ENCODE results near the gene LRRC28.

LRRC28 gene

DNA sequence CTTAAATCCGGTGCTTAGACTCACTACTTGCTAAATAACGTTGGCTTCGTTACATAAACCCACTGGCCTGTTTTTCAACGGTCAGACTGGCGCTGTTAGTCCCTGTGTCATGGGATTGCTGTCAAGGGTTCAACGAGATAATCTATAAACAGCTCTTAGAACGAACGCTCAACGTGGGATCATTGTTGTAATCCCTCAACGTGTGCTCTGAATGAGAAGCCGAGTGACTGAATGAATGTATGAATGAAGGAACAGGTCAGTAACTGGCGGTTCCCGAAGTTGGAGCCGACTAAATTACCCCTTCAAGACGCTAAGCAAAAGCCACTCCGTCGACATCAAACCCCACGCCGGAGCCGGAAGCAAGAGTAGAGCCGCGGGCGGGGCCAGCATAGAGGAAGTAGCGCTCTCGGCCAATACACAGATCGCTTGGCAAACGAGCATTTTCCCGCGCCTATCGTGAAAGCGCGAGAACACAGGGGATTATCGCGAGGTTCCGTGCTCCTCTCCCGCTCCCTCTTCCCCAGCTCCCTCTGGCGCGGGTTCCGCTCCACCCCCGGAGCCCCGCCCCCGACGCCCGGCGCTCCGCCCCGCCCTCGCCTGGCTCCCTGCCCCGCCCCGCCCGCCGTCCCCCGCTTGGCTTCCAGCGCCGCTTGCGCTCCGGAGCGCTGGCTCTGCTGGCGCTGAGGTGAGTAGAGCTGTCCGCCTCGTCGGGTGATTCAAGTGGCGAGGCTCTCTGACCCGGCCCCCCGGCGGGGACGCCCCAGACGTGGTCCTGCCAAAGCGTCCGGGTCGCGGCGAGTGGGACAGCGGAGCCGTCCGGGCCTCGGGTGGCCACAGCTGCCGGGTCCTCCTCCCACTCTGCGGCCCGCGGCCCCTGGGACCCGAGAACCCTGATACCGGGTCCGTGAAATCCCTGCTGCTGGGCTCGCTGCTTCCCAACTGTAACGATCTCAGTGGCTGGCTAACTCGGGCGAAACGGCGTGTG lies at the start of gene LRRC28:
Gene LRRC28, plus strand, starts transcription at position 625 of the 985 bp plus-strand sequence. CDS start 4,477 bp downstream, outside the sequence.
- DNase-seq (ENCODE audit: low read depth in 1 of 2, low spot score in 1 of 2) = peak; percentile 84 to 99
- in situ Hi-C loops (cut with HindIII; ENCODE audit: low pct_unique_long_range_greater_than_20kb, low sequenced_read_pairs) = no loop called here
- no peak for TF ChIP-seq JUND (IDR thresholded peaks at IDR 0.05; ENCODE audit: low read depth)

DNA sequence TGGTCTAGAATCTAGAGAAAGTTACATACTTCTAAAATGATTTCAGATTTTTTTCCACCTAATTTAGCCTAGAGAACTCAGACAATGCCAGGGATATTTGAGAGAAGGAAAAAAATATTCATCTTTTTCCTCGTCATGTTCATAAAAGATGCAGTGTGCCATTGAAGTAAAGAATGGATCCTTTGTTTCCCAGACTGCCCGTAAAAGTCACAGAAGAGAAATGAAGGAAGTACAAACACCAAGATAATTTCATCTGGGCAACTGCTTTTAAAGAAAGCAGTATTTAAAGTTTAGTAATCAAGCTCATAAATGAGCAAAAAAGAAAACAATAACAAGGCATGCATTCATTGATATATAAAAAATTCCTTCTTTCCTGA lies 49.1 kb upstream of the LRRC28 start:
- no peak for TF ChIP-seq JUND (IDR thresholded peaks at IDR 0.05; ENCODE audit: low read depth)
- in situ Hi-C loops (cut with HindIII; ENCODE audit: low pct_unique_long_range_greater_than_20kb, low sequenced_read_pairs) = no loop called here
- no peak for DNase-seq (ENCODE audit: low read depth in 1 of 2, low spot score in 1 of 2)

DNA sequence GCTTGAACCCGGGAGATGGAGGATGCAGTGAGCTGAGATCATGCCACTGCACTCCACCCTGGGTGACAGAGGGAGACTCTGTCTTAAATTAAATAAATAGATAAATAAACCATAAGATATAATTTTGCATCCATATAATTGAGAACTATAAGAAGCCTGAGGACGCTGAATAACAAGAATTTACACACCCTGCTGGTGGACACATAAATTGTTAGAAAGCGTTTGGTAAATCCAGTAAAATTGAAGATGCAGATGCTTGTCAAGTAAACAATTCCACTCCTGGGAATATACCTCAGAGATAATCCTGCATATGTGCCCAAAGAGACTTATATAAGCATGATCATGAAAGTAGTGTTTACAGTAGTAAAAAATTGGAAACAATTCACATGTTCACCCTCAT lies 43.6 kb upstream of the LRRC28 start:
- in situ Hi-C loops (cut with HindIII; ENCODE audit: low pct_unique_long_range_greater_than_20kb, low sequenced_read_pairs) = no loop called here
- no peak for DNase-seq (ENCODE audit: low read depth in 1 of 2, low spot score in 1 of 2)
- no peak for TF ChIP-seq JUND (IDR thresholded peaks at IDR 0.05; ENCODE audit: low read depth)

DNA sequence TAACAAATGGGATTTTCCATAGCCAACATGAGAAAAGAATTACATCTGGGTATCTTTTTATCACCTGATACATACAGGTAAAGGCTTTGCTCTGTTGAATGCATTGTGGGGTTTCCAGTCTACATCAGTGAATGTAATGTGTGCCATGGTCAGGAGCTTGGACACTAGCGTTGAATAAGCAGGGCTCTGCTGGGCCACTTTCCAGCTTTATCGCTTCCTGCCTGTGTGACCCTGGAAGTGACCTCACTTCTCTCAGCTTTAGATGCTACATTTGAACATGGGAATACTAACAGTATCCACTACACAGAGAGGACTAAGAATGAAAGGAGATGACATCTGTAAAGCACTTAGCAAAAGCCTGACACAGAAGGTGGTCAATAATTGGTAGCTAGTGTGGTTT lies 42.0 kb upstream of the LRRC28 start:
- in situ Hi-C loops (cut with HindIII; ENCODE audit: low pct_unique_long_range_greater_than_20kb, low sequenced_read_pairs) = no loop called here
- DNase-seq (ENCODE audit: low read depth in 1 of 2, low spot score in 1 of 2) = no peak
- no peak for TF ChIP-seq JUND (IDR thresholded peaks at IDR 0.05; ENCODE audit: low read depth)

DNA sequence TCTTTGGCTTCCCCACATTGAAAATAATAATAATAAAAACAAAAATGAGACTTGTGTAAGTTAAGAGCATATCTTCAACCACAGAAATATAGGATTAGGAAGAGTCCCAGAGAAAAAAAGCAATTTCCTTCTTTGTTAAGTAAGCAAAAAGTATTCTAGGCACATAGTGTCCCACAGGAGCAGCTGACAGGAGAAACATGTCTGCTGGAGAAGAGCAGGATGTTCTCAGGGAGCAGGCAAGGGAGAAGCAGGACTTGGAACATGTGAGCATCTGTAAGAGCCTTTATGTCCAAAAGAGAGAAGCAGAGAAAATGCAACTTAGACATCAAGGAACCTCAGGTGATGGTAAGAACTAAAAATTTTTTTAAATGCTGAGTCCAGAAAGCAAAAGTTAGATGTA lies 40.9 kb upstream of the LRRC28 start:
- no peak for TF ChIP-seq JUND (IDR thresholded peaks at IDR 0.05; ENCODE audit: low read depth)
- DNase-seq (ENCODE audit: low read depth in 1 of 2, low spot score in 1 of 2) = no peak
- in situ Hi-C loops (cut with HindIII; ENCODE audit: low pct_unique_long_range_greater_than_20kb, low sequenced_read_pairs) = no loop called here

DNA sequence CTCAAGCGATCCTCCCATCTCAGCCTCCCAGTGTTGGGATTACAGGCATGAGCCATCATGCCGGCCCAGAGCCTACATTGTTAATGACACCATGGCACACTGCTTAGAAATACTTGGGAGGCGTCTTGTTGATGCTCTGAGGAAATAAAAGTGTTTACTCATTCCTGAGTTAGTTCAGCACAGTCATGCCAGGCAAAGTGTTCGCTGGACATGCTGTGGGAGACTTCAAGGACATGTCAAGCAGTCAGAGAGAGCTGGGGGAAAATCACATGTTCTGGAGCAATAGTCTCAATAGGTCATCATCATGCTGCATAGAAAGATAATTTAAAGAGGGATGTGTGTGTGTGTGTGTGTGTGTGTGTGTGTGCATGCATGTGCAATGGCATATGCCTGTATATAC lies 39.4 kb upstream of the LRRC28 start:
- no peak for DNase-seq (ENCODE audit: low read depth in 1 of 2, low spot score in 1 of 2)
- in situ Hi-C loops (cut with HindIII; ENCODE audit: low pct_unique_long_range_greater_than_20kb, low sequenced_read_pairs) = no loop called here
- TF ChIP-seq JUND (IDR thresholded peaks at IDR 0.05; ENCODE audit: low read depth) = no peak

DNA sequence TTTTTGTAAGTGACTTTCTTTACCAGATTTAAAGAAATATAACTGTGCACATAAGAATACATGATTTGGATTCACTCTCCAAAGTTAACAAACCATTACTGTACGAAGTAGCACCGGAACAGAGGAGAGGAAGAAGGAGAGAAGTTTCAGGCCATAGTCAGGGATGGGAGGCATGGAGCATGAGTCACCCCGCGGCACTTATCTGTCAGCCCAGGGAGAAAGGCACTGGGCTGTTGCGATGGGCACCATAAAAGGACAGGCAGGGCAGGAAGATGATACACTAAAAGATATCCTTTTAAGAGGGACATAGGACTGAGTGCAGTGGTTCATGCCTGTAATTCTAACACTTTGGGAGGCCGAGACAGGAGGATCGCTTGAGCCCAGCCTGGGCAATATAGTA lies 38.9 kb upstream of the LRRC28 start:
- in situ Hi-C loops (cut with HindIII; ENCODE audit: low pct_unique_long_range_greater_than_20kb, low sequenced_read_pairs) = no loop called here
- TF ChIP-seq JUND (IDR thresholded peaks at IDR 0.05; ENCODE audit: low read depth) = no peak
- no peak for DNase-seq (ENCODE audit: low read depth in 1 of 2, low spot score in 1 of 2)

DNA sequence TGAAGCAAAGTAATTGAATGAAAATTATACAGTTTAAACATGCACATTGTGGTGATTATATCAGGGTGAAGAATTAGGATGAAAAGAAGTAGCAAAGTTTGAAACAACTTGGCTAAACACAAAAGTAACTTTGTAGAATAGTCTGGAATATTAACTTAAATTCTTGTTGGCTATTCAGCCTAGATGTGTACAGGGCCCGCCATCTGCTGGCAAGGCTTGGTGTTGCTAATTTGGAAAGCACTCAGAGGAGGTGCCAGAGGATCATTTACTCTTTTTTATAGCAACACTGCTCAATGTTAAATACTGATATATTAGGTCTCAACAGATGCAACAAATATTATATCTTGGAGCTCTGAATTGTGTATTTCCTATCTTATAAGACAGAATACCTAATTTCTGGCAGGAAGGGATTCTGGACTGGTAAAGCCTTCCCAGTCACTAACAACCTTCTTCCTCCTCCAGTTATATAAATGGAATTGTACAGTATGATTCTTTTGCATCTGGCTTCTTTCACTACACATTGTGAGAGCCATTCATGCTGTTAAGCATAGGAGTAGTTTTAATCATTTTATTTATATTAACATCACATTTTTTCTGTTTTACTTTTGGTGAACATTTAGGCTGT lies 38.0 kb upstream of the LRRC28 start:
- peak; percentile 13 to 69 for DNase-seq (ENCODE audit: low read depth in 1 of 2, low spot score in 1 of 2)
- in situ Hi-C loops (cut with HindIII; ENCODE audit: low pct_unique_long_range_greater_than_20kb, low sequenced_read_pairs) = no loop called here
- no peak for TF ChIP-seq JUND (IDR thresholded peaks at IDR 0.05; ENCODE audit: low read depth)

DNA sequence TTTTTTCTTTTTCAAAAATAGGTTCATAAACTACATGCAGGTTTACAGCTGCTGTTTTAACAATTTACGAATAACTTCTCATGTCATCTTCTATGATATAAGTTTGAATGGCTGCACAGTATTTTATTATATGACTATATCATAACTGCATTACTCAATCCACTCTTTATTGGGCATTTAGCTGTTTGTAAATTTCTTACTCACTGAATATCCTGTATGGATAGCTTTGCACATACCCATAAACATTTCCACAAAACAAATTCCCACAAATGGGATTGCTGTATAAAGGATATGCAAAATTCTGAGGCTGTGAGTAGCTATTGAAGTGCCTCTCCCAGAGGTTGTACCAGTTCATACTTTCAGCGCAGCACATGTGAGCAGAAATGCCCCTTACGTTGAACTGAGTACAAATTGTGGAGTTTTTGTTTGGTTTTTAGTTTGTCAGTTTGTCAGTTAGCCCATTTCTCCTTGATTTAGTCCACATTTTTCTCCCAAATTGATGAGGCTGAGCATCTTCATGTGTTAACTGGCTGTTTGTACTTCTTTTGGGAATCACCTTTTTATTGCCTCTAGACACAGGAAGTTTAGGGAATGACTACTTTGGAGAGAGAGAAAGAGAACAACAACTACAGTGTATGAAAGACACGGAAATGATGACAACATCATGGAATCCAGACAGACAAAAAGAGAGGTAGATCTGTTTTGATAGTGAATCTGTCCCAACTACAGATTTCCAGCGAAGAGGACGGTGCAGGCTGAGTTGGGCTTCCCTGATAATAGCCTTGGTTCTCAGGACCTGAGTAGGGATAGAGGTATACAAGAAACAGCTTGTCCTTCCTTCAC lies 26.7 kb upstream of the LRRC28 start:
- DNase-seq (ENCODE audit: low read depth in 1 of 2, low spot score in 1 of 2) = no peak
- in situ Hi-C loops (cut with HindIII; ENCODE audit: low pct_unique_long_range_greater_than_20kb, low sequenced_read_pairs) = no loop called here
- TF ChIP-seq JUND (IDR thresholded peaks at IDR 0.05; ENCODE audit: low read depth) = no peak

DNA sequence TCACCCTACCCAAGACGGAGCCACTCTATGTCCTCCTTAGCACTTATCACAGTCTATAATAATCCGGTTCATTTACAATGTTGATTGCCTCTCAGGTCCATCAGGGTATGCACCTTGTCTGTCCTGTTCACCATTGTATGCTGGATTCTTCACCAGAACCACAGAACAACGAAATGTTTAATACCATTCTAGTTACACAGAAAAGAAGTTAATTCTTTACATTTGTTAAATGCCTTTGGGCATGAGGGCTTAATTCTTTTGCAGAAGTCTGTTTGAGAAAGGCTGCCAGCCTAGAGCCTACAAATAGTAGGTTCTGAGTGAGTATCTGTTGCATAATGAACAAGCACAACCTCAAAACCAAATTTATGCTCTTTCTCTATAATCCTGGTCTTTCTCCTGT lies 24.5 kb upstream of the LRRC28 start:
- in situ Hi-C loops (cut with HindIII; ENCODE audit: low pct_unique_long_range_greater_than_20kb, low sequenced_read_pairs) = no loop called here
- DNase-seq (ENCODE audit: low read depth in 1 of 2, low spot score in 1 of 2) = no peak

DNA sequence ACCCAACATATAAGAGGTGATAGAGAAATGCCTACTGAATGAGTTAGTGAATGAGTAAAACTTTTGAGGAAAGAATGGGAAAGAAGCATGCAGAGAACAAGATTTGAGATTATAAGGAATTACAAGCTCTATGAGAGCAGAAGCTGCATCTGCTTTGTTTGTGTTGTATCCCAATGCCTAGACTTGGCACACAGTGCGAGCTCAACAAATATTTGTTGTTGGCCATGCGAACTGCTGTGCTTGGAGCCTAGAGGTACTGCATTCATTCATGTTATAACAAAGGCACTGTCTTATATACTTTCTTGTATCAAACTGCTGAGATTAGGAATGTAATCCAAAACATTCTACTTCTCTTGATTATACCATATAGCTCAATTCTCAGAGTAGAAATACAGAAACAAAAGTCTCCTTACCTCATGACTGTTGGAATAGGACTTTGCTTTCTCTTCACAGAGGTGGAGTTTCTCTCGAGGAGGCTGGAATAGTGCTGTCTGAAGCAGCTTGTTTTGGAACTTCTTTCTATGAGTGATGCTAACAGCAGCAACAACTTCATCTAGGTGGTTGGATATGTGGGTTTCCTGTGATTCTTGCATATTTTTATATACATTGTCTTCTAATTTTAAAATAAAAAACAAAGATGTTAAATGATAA lies 23.0 kb upstream of the LRRC28 start:
- DNase-seq (ENCODE audit: low read depth in 1 of 2, low spot score in 1 of 2) = peak; percentile 43 to 79
- no peak for TF ChIP-seq JUND (IDR thresholded peaks at IDR 0.05; ENCODE audit: low read depth)
- in situ Hi-C loops (cut with HindIII; ENCODE audit: low pct_unique_long_range_greater_than_20kb, low sequenced_read_pairs) = no loop called here

More for the DNA sequence above, 24.5 kb upstream of the LRRC28 start:
- TF ChIP-seq JUND (IDR thresholded peaks at IDR 0.05; ENCODE audit: low read depth) = no peak

DNA sequence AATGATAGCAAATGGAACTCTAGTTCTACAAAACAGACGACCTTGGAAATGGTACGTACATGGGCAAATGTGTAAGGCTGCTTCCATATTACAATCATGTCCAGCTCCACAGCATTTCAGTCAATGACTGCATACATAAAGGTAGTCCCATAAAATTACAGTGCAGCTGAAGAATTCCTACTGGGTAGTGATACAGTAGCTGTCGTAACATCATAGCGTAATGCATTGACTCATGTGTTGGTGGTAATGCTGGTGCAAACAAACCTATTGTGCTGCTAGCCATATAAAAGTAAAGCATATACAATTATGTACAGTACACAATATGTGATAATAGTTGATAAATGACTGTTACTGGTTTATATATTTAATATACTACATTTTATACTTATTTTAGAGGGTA lies 20.4 kb upstream of the LRRC28 start:
- in situ Hi-C loops (cut with HindIII; ENCODE audit: low pct_unique_long_range_greater_than_20kb, low sequenced_read_pairs) = no loop called here
- TF ChIP-seq JUND (IDR thresholded peaks at IDR 0.05; ENCODE audit: low read depth) = no peak
- no peak for DNase-seq (ENCODE audit: low read depth in 1 of 2, low spot score in 1 of 2)
